Measurements from ENCODE around the gene DNAI4.
A peak's percentile ranks its signal among the peaks of the same experiment; 100 is the strongest.

GRCh38 chr1:66924756-66925557 is at the start of gene DNAI4, which contains the start of gene MIER1:
- TF ChIP-seq CTCF (conservative IDR thresholded peaks at IDR 0.05; ENCODE audit: low read depth in 2 of 2) (no peak), ZNF114 (CRISPR knock-in tag; IDR thresholded peaks at IDR 0.05) (no peak), CREB1 (CRISPR knock-in tag; IDR thresholded peaks at IDR 0.05; ENCODE audit: low read depth) (0 out of 2 replicates have a peak, but pooled peaks have one; percentile 20), REST (IDR thresholded peaks at IDR 0.05; ENCODE audit: unreplicated experiment) (no peak), EZH2 (IDR thresholded peaks at IDR 0.05; ENCODE audit: low read depth, unreplicated experiment) (no peak)
